ENCODE results near the gene SLC23A1.
A peak's percentile ranks its signal among the peaks of the same experiment; 100 is the strongest.

Gene SLC23A1

GRCh38 chr5:139426203-139426885, 43.2 kb upstream of the SLC23A1 start:
- TF ChIP-seq ZNF8 (CRISPR knock-in tag; IDR thresholded peaks at IDR 0.05) (no peak), CSDC2 (CRISPR knock-in tag; IDR thresholded peaks at IDR 0.05) (no peak), TSHZ2 (CRISPR knock-in tag; IDR thresholded peaks at IDR 0.05) (no peak)
- ATAC-seq, result peak; percentile 48; the same call in 2 of the 3 replicates

GRCh38 chr5:139425497-139425896, 42.4 kb upstream of the SLC23A1 start:
- no peak for ATAC-seq
- no peak for TF ChIP-seq TOX (CRISPR knock-in tag; IDR thresholded peaks at IDR 0.05; ENCODE audit: borderline replicate concordance)
- no peak for TF ChIP-seq ZNF8 (CRISPR knock-in tag; IDR thresholded peaks at IDR 0.05)

GRCh38 chr5:139422307-139422893, 39.3 kb upstream of the SLC23A1 start:
- ATAC-seq, result peak; percentile 94
- TF ChIP-seq ISL1 (CRISPR knock-in tag; IDR thresholded peaks at IDR 0.05), result no peak
- no peak for TF ChIP-seq RARB (CRISPR knock-in tag; IDR thresholded peaks at IDR 0.05)
- no peak for TF ChIP-seq POU6F1 (CRISPR knock-in tag; IDR thresholded peaks at IDR 0.05; ENCODE audit: borderline replicate concordance, low read depth)
- TF ChIP-seq BACH2 (CRISPR knock-in tag; IDR thresholded peaks at IDR 0.05; ENCODE audit: borderline replicate concordance), result no peak
- TF ChIP-seq ARNTL (CRISPR knock-in tag; IDR thresholded peaks at IDR 0.05; ENCODE audit: borderline replicate concordance, low read depth), result no peak
- no peak for TF ChIP-seq ZNF8 (CRISPR knock-in tag; IDR thresholded peaks at IDR 0.05)
- no peak for TF ChIP-seq TCF4 (CRISPR knock-in tag; IDR thresholded peaks at IDR 0.05; ENCODE audit: borderline replicate concordance)
- TF ChIP-seq TSHZ2 (CRISPR knock-in tag; IDR thresholded peaks at IDR 0.05), result no peak
- no peak for TF ChIP-seq PATZ1 (CRISPR knock-in tag; IDR thresholded peaks at IDR 0.05; ENCODE audit: borderline replicate concordance)
- TF ChIP-seq SNAI2 (CRISPR knock-in tag; IDR thresholded peaks at IDR 0.05), result no peak
- no peak for TF ChIP-seq CREB5 (CRISPR knock-in tag; IDR thresholded peaks at IDR 0.05; ENCODE audit: low read depth)
- TF ChIP-seq GLIS3 (CRISPR knock-in tag; IDR thresholded peaks at IDR 0.05), result no peak
- no peak for TF ChIP-seq CSRNP3 (CRISPR knock-in tag; IDR thresholded peaks at IDR 0.05)
- TF ChIP-seq ZNF565 (CRISPR knock-in tag; conservative IDR thresholded peaks at IDR 0.05; ENCODE audit: low read depth), result no peak
- TF ChIP-seq ESRRG (CRISPR knock-in tag; IDR thresholded peaks at IDR 0.05), result no peak
- no peak for TF ChIP-seq PPARA (CRISPR knock-in tag; IDR thresholded peaks at IDR 0.05; ENCODE audit: borderline replicate concordance)
- no peak for TF ChIP-seq TOX (CRISPR knock-in tag; IDR thresholded peaks at IDR 0.05; ENCODE audit: borderline replicate concordance)
- TF ChIP-seq CSDC2 (CRISPR knock-in tag; IDR thresholded peaks at IDR 0.05), result no peak
- TF ChIP-seq OSR1 (CRISPR knock-in tag; IDR thresholded peaks at IDR 0.05), result no peak
- TF ChIP-seq ZFP3 (CRISPR knock-in tag; IDR thresholded peaks at IDR 0.05), result no peak
